ENCODE measurements around the gene UBAC2. TPM values are rescaled to one million over a fixed set of nuclear protein-coding genes. Genes with fewer than 3 reads are reported as not detected.

The UBAC2 gene
- total and polyA plus RNA-seq, 2 experiments from 2014 or later: 78.2 to 83.1 TPM

- H3K9me2 ChIP-seq (replicated peaks; ENCODE audit: insufficient read depth): no peaks in the 10 kb centered on the region
- no peaks in the 10 kb centered on the region for H3K9me3 ChIP-seq (ENCODE audit: low read depth)
- H3K36me3 ChIP-seq (replicated peaks; ENCODE audit: insufficient read depth, low read depth): no peaks in the 10 kb centered on the region
- H3K4me3 ChIP-seq: no peak overlapping the region
- no peak for DNase-seq (ENCODE audit: low spot score)
- 93% methylated on average over 3 of the region's 3 CpGs for WGBS (ENCODE audit: low lambda C conversion rate, missing lambda C conversion rate)
- H3K27me3 ChIP-seq: no peaks in the 10 kb centered on the region
- no peaks in the 10 kb centered on the region for H4K20me1 ChIP-seq (ENCODE audit: insufficient read depth, poor library complexity, severe bottlenecking)
- peaks cover 18% of the 10 kb centered on the region for H3K79me2 ChIP-seq
- H3K4me1 ChIP-seq (ENCODE audit: insufficient read depth): no peaks in the 10 kb centered on the region
- no peak for TF ChIP-seq EZH2phosphoT487 (IDR thresholded peaks at IDR 0.05; ENCODE audit: low read depth, severe bottlenecking, unreplicated experiment)
- no peak for TF ChIP-seq EZH2 (IDR thresholded peaks at IDR 0.05; ENCODE audit: borderline replicate concordance)
- no peak for TF ChIP-seq CTCF (IDR thresholded peaks at IDR 0.05; ENCODE audit: poor library complexity)
- H3K4me2 ChIP-seq: no peak overlapping the region
- H3K27ac ChIP-seq: no peak overlapping the region
- H2AFZ ChIP-seq: no peak overlapping the region
These were observed 70.6 kb downstream of the UBAC2 start for GRCh38 chr13:99271249-99271648.

GRCh38 chr13:99272481-99272880 lies 71.8 kb downstream of the UBAC2 start:
- TF ChIP-seq EZH2phosphoT487 (IDR thresholded peaks at IDR 0.05; ENCODE audit: low read depth, severe bottlenecking, unreplicated experiment): no peak
- TF ChIP-seq CTCF (IDR thresholded peaks at IDR 0.05; ENCODE audit: poor library complexity): no peak
- no peak for TF ChIP-seq EZH2 (IDR thresholded peaks at IDR 0.05; ENCODE audit: borderline replicate concordance)
- Histone ChIP-seq H3K9me2 (replicated peaks; ENCODE audit: insufficient read depth) (no peaks in the 10 kb centered on the region), H3K36me3 (replicated peaks; ENCODE audit: insufficient read depth, low read depth) (no peaks in the 10 kb centered on the region), H3K27me3 (no peaks in the 10 kb centered on the region), H3K27ac (no peak overlapping the region), H3K4me1 (ENCODE audit: insufficient read depth) (no peaks in the 10 kb centered on the region), H2AFZ (no peak overlapping the region), H3K4me3 (no peak overlapping the region), H3K79me2 (peaks cover 18% of the 10 kb centered on the region), H3K4me2 (no peak overlapping the region), H3K9me3 (ENCODE audit: low read depth) (no peaks in the 10 kb centered on the region), H4K20me1 (ENCODE audit: insufficient read depth, poor library complexity, severe bottlenecking) (no peaks in the 10 kb centered on the region)
- 95% methylated on average over 2 of the region's 2 CpGs for WGBS (ENCODE audit: low lambda C conversion rate, missing lambda C conversion rate)
- no peak for DNase-seq (ENCODE audit: low spot score)

- Histone ChIP-seq H3K27me3 (no peaks in the 10 kb centered on the region), H3K36me3 (replicated peaks; ENCODE audit: insufficient read depth, low read depth) (no peaks in the 10 kb centered on the region), H3K4me2 (no peak overlapping the region), H3K4me1 (ENCODE audit: insufficient read depth) (no peaks in the 10 kb centered on the region), H3K27ac (no peak overlapping the region), H2AFZ (no peak overlapping the region), H3K79me2 (peaks cover 18% of the 10 kb centered on the region), H3K4me3 (no peak overlapping the region), H4K20me1 (ENCODE audit: insufficient read depth, poor library complexity, severe bottlenecking) (no peaks in the 10 kb centered on the region), H3K9me3 (ENCODE audit: low read depth) (no peaks in the 10 kb centered on the region), H3K9me2 (replicated peaks; ENCODE audit: insufficient read depth) (no peaks in the 10 kb centered on the region)
- WGBS (ENCODE audit: low lambda C conversion rate, missing lambda C conversion rate): 96% methylated on average over 2 of the region's 2 CpGs
- no peak for DNase-seq (ENCODE audit: low spot score)
- no peak for TF ChIP-seq EZH2 (IDR thresholded peaks at IDR 0.05; ENCODE audit: borderline replicate concordance)
- no peak for TF ChIP-seq EZH2phosphoT487 (IDR thresholded peaks at IDR 0.05; ENCODE audit: low read depth, severe bottlenecking, unreplicated experiment)
- TF ChIP-seq CTCF (IDR thresholded peaks at IDR 0.05; ENCODE audit: poor library complexity): no peak
These were observed 72.5 kb downstream of the UBAC2 start for GRCh38 chr13:99273128-99273527.

GRCh38 chr13:99275093-99275469 lies 74.4 kb downstream of the UBAC2 start:
- H3K4me1 ChIP-seq (ENCODE audit: insufficient read depth): no peaks in the 10 kb centered on the region
- no peak for DNase-seq (ENCODE audit: low spot score)
- no peak overlapping the region for H3K4me3 ChIP-seq
- H3K9me3 ChIP-seq (ENCODE audit: low read depth): no peaks in the 10 kb centered on the region
- 60% methylated on average over 1 of the region's 1 CpG for whole genome bisulfite sequencing (ENCODE audit: low lambda C conversion rate, missing lambda C conversion rate)
- H3K9me2 ChIP-seq (replicated peaks; ENCODE audit: insufficient read depth): no peaks in the 10 kb centered on the region
- peaks cover 18% of the 10 kb centered on the region for H3K79me2 ChIP-seq
- no peak overlapping the region for H3K27ac ChIP-seq
- H3K4me2 ChIP-seq: no peak overlapping the region
- no peak for TF ChIP-seq EZH2phosphoT487 (IDR thresholded peaks at IDR 0.05; ENCODE audit: low read depth, severe bottlenecking, unreplicated experiment)
- TF ChIP-seq EZH2 (IDR thresholded peaks at IDR 0.05; ENCODE audit: borderline replicate concordance): no peak
- TF ChIP-seq CTCF (IDR thresholded peaks at IDR 0.05; ENCODE audit: poor library complexity): no peak
- no peaks in the 10 kb centered on the region for H4K20me1 ChIP-seq (ENCODE audit: insufficient read depth, poor library complexity, severe bottlenecking)
- no peak overlapping the region for H2AFZ ChIP-seq
- H3K27me3 ChIP-seq: no peaks in the 10 kb centered on the region
- H3K36me3 ChIP-seq (replicated peaks; ENCODE audit: insufficient read depth, low read depth): no peaks in the 10 kb centered on the region

Data from hepatocyte (in vitro differentiated cells).